H1 (cell line): Measurements from ENCODE around the gene SHMT1. TPM values are rescaled to one million over a fixed set of nuclear protein-coding genes. Genes with fewer than 3 reads are reported as not detected.
"Not testable (repeated sequence)": the region's sequence is repeated elsewhere in the genome, so short reads cannot be mapped to it uniquely, and the experiment has no call there.

Experiments
- CTCF ChIA-PET: fragments of 300-600 bp; sonication (Branson Sonifier 250); formaldehyde crosslinking; loops from one replicate; lab custom pipeline; 2021; ENCODE audit not compliant: partially characterized antibody; lab: Charles Lee
- POLR2A ChIA-PET: fragments of 300-600 bp; sonication (Branson Sonifier 250); formaldehyde crosslinking; loops from one replicate; lab custom pipeline; 2021; ENCODE audit warnings: inconsistent platforms; ENCODE audit not compliant: partially characterized antibody; lab: Charles Lee
- DNase-seq, 2 experiments: peaks; one replicate each; pipeline versions ENCODE4 v3.0.0 to v3.0.0-alpha.2; 2010 to 2022; ENCODE audit warnings: low spot score in 2 of 2, low read depth in 1 of 2, mixed read lengths in 1 of 2
- FAIRE-seq: peaks from 2 replicates; lab custom pipeline; 2011; peaks lifted over from hg19 to GRCh38; lab: Jason Lieb, UNC
- H2AFZ ChIP-seq: 2 replicates; pipeline ENCODE4 v1.8.1; 2012; ENCODE audit warnings: low read length, inconsistent platforms
- H2AK5ac ChIP-seq: 2 replicates; pipeline ENCODE4 v1.6.1; 2013; ENCODE audit warnings: low read depth, low read length
- H2BK120ac ChIP-seq: replicated peaks from 2 replicates; pipeline ENCODE3; 2013; ENCODE audit warnings: low read depth, low read length, inconsistent platforms
- H2BK12ac ChIP-seq: 2 replicates; pipeline ENCODE4 v1.6.1; 2013; ENCODE audit warnings: low read depth, low read length
- H2BK15ac ChIP-seq: 2 replicates; pipeline ENCODE4 v1.6.1; 2013; ENCODE audit warnings: low read length
- H2BK20ac ChIP-seq: 2 replicates; pipeline ENCODE4 v1.6.1; 2013; ENCODE audit warnings: low read length
- H2BK5ac ChIP-seq: 2 replicates; pipeline ENCODE4 v1.6.1; 2013; ENCODE audit warnings: low read depth, low read length
- H3K14ac ChIP-seq: 2 replicates; pipeline ENCODE4 v1.6.1; 2013; ENCODE audit warnings: inconsistent platforms; ENCODE audit not compliant: insufficient read length
- H3K18ac ChIP-seq: 2 replicates; pipeline ENCODE4 v1.6.1; 2013; ENCODE audit warnings: low read length; ENCODE audit errors: extremely low read depth
- H3K23ac ChIP-seq: 2 replicates; pipeline ENCODE4 v1.6.1; 2013; ENCODE audit warnings: inconsistent platforms; ENCODE audit not compliant: insufficient read length
- H3K23me2 ChIP-seq: 2 replicates; pipeline ENCODE4 v1.6.1; 2013; ENCODE audit warnings: low read depth, low read length
- H3K27ac ChIP-seq: 2 replicates; pipeline ENCODE4 v1.6.1; 2011; ENCODE audit warnings: low read depth, low read length, inconsistent platforms
- H3K27me3 ChIP-seq, 4 experiments: replicated peaks in 1 of 4; 1 replicate in 1 of 4; 2 replicates in 3 of 4; pipeline versions ENCODE4 v1.6.1 to v1.8.1; 2011 to 2013; ENCODE audit warnings: low read length in 3 of 4, mild to moderate bottlenecking in 3 of 4, inconsistent platforms in 2 of 4, mixed read lengths in 2 of 4, moderate library complexity in 1 of 4; ENCODE audit not compliant: control insufficient read depth in 3 of 4, insufficient read depth in 3 of 4; ENCODE audit errors: extremely low read depth in 1 of 4
- H3K36me3 ChIP-seq, 4 experiments: 2 replicates each; pipeline versions ENCODE4 v1.6.1 to v1.8.1; 2011 to 2013; ENCODE audit warnings: mild to moderate bottlenecking in 4 of 4, low read length in 3 of 4, moderate library complexity in 2 of 4, control low read depth in 1 of 4, inconsistent platforms in 1 of 4; ENCODE audit not compliant: insufficient read depth in 4 of 4, control insufficient read depth in 2 of 4
- H3K4ac ChIP-seq: replicated peaks from 2 replicates; pipeline ENCODE3; 2013; ENCODE audit warnings: low read length, low read depth, mixed read lengths, inconsistent platforms; ENCODE audit not compliant: insufficient read length
- H3K4me1 ChIP-seq, 4 experiments: replicated peaks in 1 of 4; 1 replicate in 1 of 4; 2 replicates in 3 of 4; pipeline versions ENCODE4 v1.6.1 to v1.8.1; 2011 to 2013; ENCODE audit warnings: low read length in 3 of 4, inconsistent platforms in 2 of 4, mixed read lengths in 1 of 4; ENCODE audit not compliant: insufficient read depth in 4 of 4, control insufficient read depth in 3 of 4
- H3K4me2 ChIP-seq, 2 experiments: 2 replicates each; pipeline versions ENCODE4 v1.6.1 to v1.8.1; 2011 to 2013; ENCODE audit warnings: low read depth in 2 of 2, low read length in 2 of 2, control low read depth in 1 of 2, inconsistent platforms in 1 of 2, mild to moderate bottlenecking in 1 of 2; ENCODE audit not compliant: insufficient read depth in 1 of 2
- H3K4me3 ChIP-seq, 4 experiments: fragments of 200-600, 300-600 bp in 1 of 4; sonication (generic), shearing (Covaris generic), sonication (Bioruptor Twin) in 1 of 4; 2 replicates each; pipeline versions ENCODE4 v1.5.1 to v1.8.1; 2011 to 2016; ENCODE audit warnings: low read length in 4 of 4, low read depth in 3 of 4, control low read depth in 2 of 4, inconsistent platforms in 2 of 4, mild to moderate bottlenecking in 2 of 4, mixed read lengths in 1 of 4, moderate library complexity in 1 of 4; ENCODE audit not compliant: insufficient read depth in 2 of 4; ENCODE audit errors: extremely low read depth in 1 of 4
- H3K56ac ChIP-seq: replicated peaks from 2 replicates; pipeline ENCODE3; 2013; ENCODE audit warnings: low read depth, mild to moderate bottlenecking, mixed read lengths, low read length, inconsistent platforms; ENCODE audit not compliant: insufficient read length
- H3K79me1 ChIP-seq: 2 replicates; pipeline ENCODE4 v1.6.1; 2013; ENCODE audit warnings: low read depth, low read length, control low read depth
- H3K79me2 ChIP-seq, 2 experiments: 2 replicates each; pipeline versions ENCODE4 v1.6.1 to v1.8.1; 2012 to 2013; ENCODE audit warnings: low read length in 2 of 2, mild to moderate bottlenecking in 2 of 2, inconsistent platforms in 1 of 2; ENCODE audit not compliant: insufficient read depth in 2 of 2, control insufficient read depth in 1 of 2
- H3K9ac ChIP-seq, 4 experiments: replicated peaks in 1 of 4; 1 replicate in 1 of 4; 2 replicates in 3 of 4; pipeline versions ENCODE4 v1.6.1 to v1.8.1; 2011 to 2013; ENCODE audit warnings: low read depth in 3 of 4, low read length in 3 of 4, control low read depth in 2 of 4, mild to moderate bottlenecking in 2 of 4, moderate library complexity in 2 of 4, inconsistent platforms in 1 of 4; ENCODE audit errors: extremely low read depth in 1 of 4
- H3K9me3 ChIP-seq, 2 experiments: 2 replicates each; pipeline versions ENCODE4 v1.6.1 to v1.8.1; 2012 to 2013; ENCODE audit warnings: mild to moderate bottlenecking in 2 of 2, moderate library complexity in 2 of 2, control low read depth in 1 of 2, inconsistent platforms in 1 of 2, low read depth in 1 of 2, low read length in 1 of 2, mixed read lengths in 1 of 2; ENCODE audit not compliant: insufficient read depth in 2 of 2
- H4K20me1 ChIP-seq, 2 experiments: replicated peaks in 1 of 2; 2 replicates each; pipeline versions ENCODE3 to v1.8.1; 2011 to 2013; ENCODE audit warnings: inconsistent platforms in 2 of 2, low read length in 2 of 2, mild to moderate bottlenecking in 1 of 2; ENCODE audit not compliant: insufficient read depth in 2 of 2, control insufficient read depth in 1 of 2
- H4K5ac ChIP-seq: 2 replicates; pipeline ENCODE4 v1.6.1; 2013; ENCODE audit warnings: low read length, low read depth, mixed read lengths, inconsistent platforms; ENCODE audit not compliant: insufficient read length
- H4K8ac ChIP-seq: 2 replicates; pipeline ENCODE4 v1.8.0; 2013; ENCODE audit warnings: mild to moderate bottlenecking, moderate library complexity, low read length, inconsistent platforms; ENCODE audit not compliant: insufficient read depth; ENCODE audit errors: extremely low read depth
- H4K91ac ChIP-seq: replicated peaks from 2 replicates; pipeline ENCODE3; 2013; ENCODE audit warnings: low read length, mixed read lengths, inconsistent platforms; ENCODE audit not compliant: insufficient read length
- ASH2L ChIP-seq: fragments of 200-600, 300-600 bp; sonication (generic); IDR thresholded peaks from one replicate; pipeline ENCODE4 v1.7.1; 2017; ENCODE audit warnings: low read length
- EGR1 ChIP-seq: IDR thresholded peaks from 2 replicates; pipeline ENCODE4 v1.6.1; 2011; ENCODE audit warnings: low read depth, low read length, borderline replicate concordance
- POLR2A ChIP-seq, 2 experiments: IDR thresholded peaks; 1 replicate in 1 of 2; 2 replicates in 1 of 2; pipeline ENCODE4 v1.6.1; 2011; ENCODE audit warnings: low read depth in 2 of 2, low read length in 2 of 2, mild to moderate bottlenecking in 2 of 2; ENCODE audit errors: control extremely low read depth in 1 of 2
- POLR2AphosphoS5 ChIP-seq: IDR thresholded peaks from 2 replicates; pipeline ENCODE4 v1.6.1; 2011; ENCODE audit warnings: low read depth, low read length
- SIN3A ChIP-seq, 2 experiments: IDR thresholded peaks in 1 of 2; conservative IDR thresholded peaks in 1 of 2; 2 replicates each; pipeline ENCODE4 v1.6.1; 2011 to 2012; ENCODE audit warnings: low read length in 2 of 2, improper control_type of control experiment in 1 of 2, low read depth in 1 of 2, mild to moderate bottlenecking in 1 of 2
- WGBS, 2 experiments: shearing (Covaris generic) in 1 of 2; methylation state at CpG; one replicate each; pipeline versions ENCODE4 v1.1.6 to v1.1.7; 2013 to 2015; ENCODE audit warnings: low lambda C conversion rate in 2 of 2, mixed read lengths in 2 of 2, inconsistent platforms in 1 of 2, low coverage in 1 of 2, missing lambda C conversion rate in 1 of 2; ENCODE audit not compliant: insufficient replicate concordance in 2 of 2, insufficient coverage in 1 of 2, insufficient read length in 1 of 2; ENCODE audit errors: extremely low coverage in 1 of 2, missing lambda C conversion rate in 1 of 2; 5-methylcytosine and 5-hydroxymethylcytosine counted together
- polyA plus RNA-seq, 7 experiments: library from polyadenylated mRNA; depleted of rRNA in 3 of 7; stranded (reverse) in 5 of 7; unstranded in 2 of 7; fragments of >200 nt in 5 of 7; fragments of 200-250 nt in 2 of 7; gene quantifications; 1 replicate in 5 of 7; 2 replicates in 1 of 7; 4 replicates in 1 of 7; pipeline versions ENCODE4 v1.2.1 to v1.2.3, GENCODE V29; 2011 to 2013; ENCODE audit warnings: missing spikeins in 2 of 7, mixed read lengths in 2 of 7
- total RNA-seq: library from RNA; stranded (reverse); fragmentation: NEBNext Ultra II Directional; extraction: Animal tissue kit (Norgen Biotek cat#: 25700); gene quantifications from 2 replicates; pipeline ENCODE4 v1.2.1, GENCODE V29; 2021
- TF ChIP-seq, protein P1 (sequence below): IDR thresholded peaks from 2 replicates; pipeline ENCODE4 v1.6.1; 2012; ENCODE audit warnings: inconsistent platforms

SHMT1 gene
- total and polyA plus RNA-seq, 2 of the 8 experiments (the other 6 are each of a cell fraction or from before 2014, with no cell fraction given), result 30.7 to 39.3 TPM

DNA sequence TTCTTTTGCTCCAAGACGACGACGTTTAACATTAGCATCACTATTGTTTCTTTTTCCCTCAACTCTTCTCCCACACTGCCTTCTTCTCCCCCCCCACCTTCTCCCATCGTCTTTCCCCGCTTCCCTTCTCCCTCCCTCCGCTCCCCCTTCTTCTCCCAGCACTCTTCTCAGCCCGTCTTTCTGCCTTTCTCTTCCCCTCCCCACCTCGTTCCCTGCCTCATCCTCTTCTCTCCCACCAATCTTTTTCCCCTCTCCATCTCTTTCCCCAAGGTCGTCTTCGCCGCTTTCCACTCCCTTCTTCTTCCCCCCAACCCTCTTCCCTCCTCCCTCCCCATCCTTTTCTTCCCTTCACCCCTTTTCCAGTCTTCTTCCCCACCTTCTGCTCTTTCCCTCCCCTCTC is 47.4 kb upstream of the SHMT1 start:
- TF ChIP-seq SIN3A (conservative IDR thresholded peaks at IDR 0.05 in 1 of 2, IDR thresholded peaks at IDR 0.05 in 1 of 2; ENCODE audit: low read depth in 1 of 2, low read length in 2 of 2), result 0 out of 4 replicates have a peak, but pooled peaks of 1 of the 2 experiments have one; percentile 49
- TF ChIP-seq, protein P1, sequence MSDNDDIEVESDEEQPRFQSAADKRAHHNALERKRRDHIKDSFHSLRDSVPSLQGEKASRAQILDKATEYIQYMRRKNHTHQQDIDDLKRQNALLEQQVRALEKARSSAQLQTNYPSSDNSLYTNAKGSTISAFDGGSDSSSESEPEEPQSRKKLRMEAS, result 0 out of 2 replicates have a peak, but pooled peaks have one; percentile 20
- TF ChIP-seq EGR1, result peak; percentile 62; the same call in 1 of the 2 replicates
- TF ChIP-seq POLR2AphosphoS5, result peak; percentile 59; the same call in 1 of the 2 replicates
- peak; percentile 40 for TF ChIP-seq ASH2L
- TF ChIP-seq POLR2A (IDR thresholded peaks at IDR 0.05; ENCODE audit: control extremely low read depth in 1 of 2, low read depth in 2 of 2, low read length in 2 of 2), result peak in 1 of 2 experiments; percentile 37; a peak in 1 of 3 replicates
- H3K4me1 ChIP-seq, H3K9me3 ChIP-seq, H3K23me2 ChIP-seq, H3K36me3 ChIP-seq, H3K4ac ChIP-seq, H3K27ac ChIP-seq, H2AFZ ChIP-seq, H2BK20ac ChIP-seq, H3K23ac ChIP-seq, FAIRE-seq, H3K79me1 ChIP-seq, H3K56ac ChIP-seq, H3K27me3 ChIP-seq, H4K8ac ChIP-seq, H2AK5ac ChIP-seq, CTCF ChIA-PET, H3K79me2 ChIP-seq, H2BK120ac ChIP-seq, H4K5ac ChIP-seq, H4K91ac ChIP-seq, H4K20me1 ChIP-seq, H2BK12ac ChIP-seq, H2BK15ac ChIP-seq, POLR2A ChIA-PET: not testable (repeated sequence)
- Histone ChIP-seq H3K4me2 (peak overlapping the region; percentile 64 to 76), H2BK5ac (0 out of 2 replicates have a peak overlapping the region, but pooled peaks have one; percentile 83), H3K4me3 (peak overlapping the region; percentile 38 to 82 (median 65); a peak in 7 of 8 replicates), H3K14ac (peak overlapping the region; percentile 80), H3K9ac (peak overlapping the region in 3 of 4 experiments; percentile 38 to 77 (median 56); a peak in 5 of 7 replicates), H3K18ac (peak overlapping the region; percentile 48; the same call in 1 of the 2 replicates)
- peak; percentile 9 to 66 for DNase-seq
- WGBS, 2 experiments, result 0% methylated on average over 4 of the region's 11 CpGs; no CpG with 5 or more reads in 1 of the 2 experiments
